Hepatocyte (in vitro differentiated cells): ENCODE measurements around the gene EPHA5.

Source experiments
- CTCF ChIP-seq: fragments of 200-600 bp; sonication (generic); IDR thresholded peaks from 2 replicates; pipeline ENCODE4 v1.5.1; 2016; ENCODE audit warnings: antibody characterized with exemption, mild to moderate bottlenecking; ENCODE audit not compliant: poor library complexity
- EZH2 ChIP-seq: fragments of 200-600 bp; sonication (generic); IDR thresholded peaks from 2 replicates; pipeline ENCODE4 v1.6.1; 2016; ENCODE audit warnings: antibody characterized with exemption, mild to moderate bottlenecking, borderline replicate concordance
- EZH2phosphoT487 ChIP-seq: fragments of 200-600 bp; sonication (generic); IDR thresholded peaks from one replicate; pipeline ENCODE4 v1.6.1; 2018; ENCODE audit warnings: antibody characterized with exemption, mild to moderate bottlenecking, low read depth, moderate library complexity; ENCODE audit not compliant: unreplicated experiment, severe bottlenecking

GRCh38 chr4:65341557-65341956 is 328.7 kb downstream of the EPHA5 start:
- TF ChIP-seq CTCF (no peak), EZH2 (no peak), EZH2phosphoT487 (no peak)
